MCF 10A (cell line): ENCODE data around the gene MRM3. TPM values are rescaled to one million over a fixed set of nuclear protein-coding genes. Genes with fewer than 3 reads are reported as not detected.

Experiments used
- BruUV-seq: library from RNA; stranded (reverse); fragments of 400-500 nt; replicated peaks from 2 replicates; lab custom pipeline; 2021; lab: Mats Ljungman, UMichigan
- CTCF ChIA-PET: fragments of 300-600 bp; sonication (Branson Sonifier 250); formaldehyde crosslinking; extraction: SDS; loops from one replicate; lab custom pipeline; 2021; ENCODE audit warnings: antibody characterized with exemption, inconsistent platforms; lab: Yijun Ruan, JAX
- POLR2A ChIA-PET: fragments of 300-600, 350-650 bp; sonication (Branson Sonifier 250); formaldehyde crosslinking; extraction: SDS; loops from one replicate; lab custom pipeline; 2020; ENCODE audit warnings: antibody characterized with exemption, inconsistent platforms; lab: Yijun Ruan, JAX
- DNase-seq: peaks from one replicate; pipeline ENCODE4 v3.0.0-alpha.2; 2018; ENCODE audit not compliant: unreplicated experiment
- H3K27ac Mint-ChIP-seq: one replicate; pipeline ENCODE4 v1.8.0; 2022; ENCODE audit warnings: mild to moderate bottlenecking, low read depth, mixed read lengths; ENCODE audit not compliant: unreplicated experiment
- H3K27me3 Mint-ChIP-seq: one replicate; pipeline ENCODE4 v1.8.0; 2022; ENCODE audit warnings: mixed read lengths; ENCODE audit not compliant: insufficient read depth, unreplicated experiment
- H3K36me3 Mint-ChIP-seq: one replicate; pipeline ENCODE4 v1.8.0; 2022; ENCODE audit warnings: mild to moderate bottlenecking, moderate library complexity, mixed read lengths; ENCODE audit not compliant: insufficient read depth, unreplicated experiment
- H3K4me1 Mint-ChIP-seq: one replicate; pipeline ENCODE4 v1.8.0; 2022; ENCODE audit warnings: mixed read lengths; ENCODE audit not compliant: insufficient read depth, unreplicated experiment
- H3K4me3 Mint-ChIP-seq: one replicate; pipeline ENCODE4 v1.8.0; 2022; ENCODE audit warnings: mild to moderate bottlenecking, moderate library complexity, mixed read lengths; ENCODE audit not compliant: unreplicated experiment
- H3K9me3 Mint-ChIP-seq: one replicate; pipeline ENCODE4 v1.8.0; 2022; ENCODE audit warnings: mixed read lengths; ENCODE audit not compliant: unreplicated experiment
- intact Hi-C: fragments of 100-400 bp; cut with micrococcal nuclease; formaldehyde crosslinking; loops from 2 replicates; pipeline ENCODE4 v1.14.1; 2022
- total RNA-seq: library from RNA; stranded (reverse); gene quantifications from 2 replicates; pipeline ENCODE4 v1.2.3, GENCODE V29; 2022
- TF ChIP-seq, protein P1 (sequence below): fragments of 200-600 bp; IDR thresholded peaks from one replicate; pipeline ENCODE4 v1.8.0; 2022; ENCODE audit warnings: antibody characterized with exemption, mild to moderate bottlenecking; ENCODE audit not compliant: unreplicated experiment

Gene MRM3
- total RNA-seq, 1 experiment from 2014 or later = 25.1 TPM

DNA sequence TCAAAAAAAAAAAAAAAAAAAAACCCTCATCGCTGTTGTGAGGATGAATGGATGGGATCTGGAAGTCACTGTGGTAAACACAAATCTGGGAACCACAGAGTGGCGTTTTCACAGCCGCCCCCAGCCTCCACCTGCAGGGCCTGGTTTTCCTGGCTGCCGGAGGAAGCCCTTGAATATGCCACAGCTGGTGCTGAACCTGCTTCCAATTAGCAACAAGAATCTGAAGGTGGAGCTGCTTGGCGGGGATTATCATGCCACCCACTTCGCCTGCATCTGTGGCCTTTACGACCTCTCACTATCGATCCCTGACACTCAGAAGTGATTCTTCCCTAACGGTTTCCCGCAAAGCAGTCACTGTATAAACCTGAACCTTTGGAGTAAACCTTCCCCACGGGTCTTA is 16.1 kb downstream of the MRM3 start:
- TF ChIP-seq, protein P1, sequence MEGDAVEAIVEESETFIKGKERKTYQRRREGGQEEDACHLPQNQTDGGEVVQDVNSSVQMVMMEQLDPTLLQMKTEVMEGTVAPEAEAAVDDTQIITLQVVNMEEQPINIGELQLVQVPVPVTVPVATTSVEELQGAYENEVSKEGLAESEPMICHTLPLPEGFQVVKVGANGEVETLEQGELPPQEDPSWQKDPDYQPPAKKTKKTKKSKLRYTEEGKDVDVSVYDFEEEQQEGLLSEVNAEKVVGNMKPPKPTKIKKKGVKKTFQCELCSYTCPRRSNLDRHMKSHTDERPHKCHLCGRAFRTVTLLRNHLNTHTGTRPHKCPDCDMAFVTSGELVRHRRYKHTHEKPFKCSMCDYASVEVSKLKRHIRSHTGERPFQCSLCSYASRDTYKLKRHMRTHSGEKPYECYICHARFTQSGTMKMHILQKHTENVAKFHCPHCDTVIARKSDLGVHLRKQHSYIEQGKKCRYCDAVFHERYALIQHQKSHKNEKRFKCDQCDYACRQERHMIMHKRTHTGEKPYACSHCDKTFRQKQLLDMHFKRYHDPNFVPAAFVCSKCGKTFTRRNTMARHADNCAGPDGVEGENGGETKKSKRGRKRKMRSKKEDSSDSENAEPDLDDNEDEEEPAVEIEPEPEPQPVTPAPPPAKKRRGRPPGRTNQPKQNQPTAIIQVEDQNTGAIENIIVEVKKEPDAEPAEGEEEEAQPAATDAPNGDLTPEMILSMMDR = no peak
- Mint-ChIP-seq H3K4me1 (peaks cover 6% of the 10 kb centered on the region), H3K27ac (no peak overlapping the region), H3K27me3 (no peaks in the 10 kb centered on the region), H3K36me3 (peaks cover 30% of the 10 kb centered on the region), H3K4me3 (no peak overlapping the region), H3K9me3 (no peaks in the 10 kb centered on the region)
- DNase-seq = no peak
- ChIA-PET POLR2A (interaction anchor here (0.7 to 4.4 kb wide), 3 partner anchors 16 to 182 kb away, joined by 3 to 17 read pairs (median 3); partner anchors contain the start of gene NXN), CTCF (interaction anchor here (1.6 to 5.3 kb wide), 2 partner anchors 175 to 183 kb away, joined by 4 to 53 read pairs; partner anchors contain the start of gene NXN)
- intact Hi-C loops = no loop called here
- BruUV-seq = no TSS peak

DNA sequence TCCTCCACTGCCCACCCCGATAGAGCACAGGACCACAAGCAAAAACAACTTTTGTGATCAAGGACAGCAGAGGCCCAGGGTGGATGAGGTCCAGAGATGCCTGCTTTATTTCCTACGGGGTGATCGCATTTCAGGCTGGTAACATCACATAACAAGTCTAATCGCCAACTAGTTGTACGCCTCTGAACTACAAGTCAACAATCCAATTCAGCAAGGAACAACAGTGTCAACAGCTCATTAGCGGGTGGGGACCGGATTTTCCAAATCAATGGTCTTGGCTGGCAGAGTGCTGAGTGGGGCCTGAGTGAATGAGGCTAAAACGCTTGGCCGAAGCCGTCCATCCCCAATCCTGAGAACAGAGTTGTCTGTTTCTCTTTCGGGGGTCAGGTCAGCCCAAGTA is 17.1 kb downstream of the MRM3 start:
- peaks cover 31% of the 10 kb centered on the region for H3K36me3 Mint-ChIP-seq
- H3K27me3 Mint-ChIP-seq = no peaks in the 10 kb centered on the region
- ChIA-PET POLR2A (no interaction called here), CTCF (interaction anchor here (1.1 to 1.6 kb wide), 2 partner anchors 11 to 174 kb away, joined by 3 to 4 read pairs; no protein-coding TSS in a partner anchor)
- intact Hi-C loops = no loop called here
- H3K4me1 Mint-ChIP-seq = peaks cover 6% of the 10 kb centered on the region
- no peak overlapping the region for H3K27ac Mint-ChIP-seq
- no peaks in the 10 kb centered on the region for H3K9me3 Mint-ChIP-seq
- no peak for DNase-seq
- H3K4me3 Mint-ChIP-seq = no peak overlapping the region
- no TSS peak for BruUV-seq
- TF ChIP-seq, protein P1 = no peak

- no peaks in the 10 kb centered on the region for H3K4me1 Mint-ChIP-seq
- intact Hi-C loops = no loop called here
- no peak overlapping the region for H3K4me3 Mint-ChIP-seq
- H3K27ac Mint-ChIP-seq = no peak overlapping the region
- ChIA-PET CTCF (interaction anchor here (0.6 to 0.8 kb wide), 2 partner anchors 67 to 180 kb away, joined by 3 read pairs; no protein-coding TSS in a partner anchor), POLR2A (no interaction called here)
- DNase-seq = no peak
- TF ChIP-seq, protein P1 = no peak
- no peaks in the 10 kb centered on the region for H3K9me3 Mint-ChIP-seq
- BruUV-seq = no TSS peak
- H3K27me3 Mint-ChIP-seq = no peaks in the 10 kb centered on the region
- H3K36me3 Mint-ChIP-seq = peaks cover 31% of the 10 kb centered on the region
Measured at GRCh38 chr17:800446-801242, 18.5 kb downstream of the MRM3 start.

DNA sequence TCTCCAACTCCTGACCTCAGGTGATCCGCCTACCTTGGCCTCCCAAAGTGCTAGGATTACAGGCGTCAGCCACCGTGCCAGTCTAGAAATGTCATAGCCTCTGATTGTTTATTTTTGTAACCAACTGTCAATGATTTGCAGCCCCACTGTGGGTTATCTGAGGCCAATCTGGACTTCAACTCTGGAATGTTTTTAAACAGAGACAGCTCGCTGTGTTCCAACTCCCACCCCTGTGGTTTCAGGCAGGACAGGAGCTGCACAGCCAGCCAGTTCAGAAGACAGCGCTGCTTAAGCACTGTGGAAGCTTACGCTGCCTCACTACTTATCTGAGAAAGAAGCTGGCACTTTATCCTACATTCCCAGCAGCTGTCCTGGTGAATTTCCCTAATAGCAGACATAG is 19.5 kb downstream of the MRM3 start:
- DNase-seq = no peak
- BruUV-seq = no TSS peak
- TF ChIP-seq, protein P1 = no peak
- Mint-ChIP-seq H3K27me3 (no peaks in the 10 kb centered on the region), H3K36me3 (peaks cover 28% of the 10 kb centered on the region), H3K27ac (no peak overlapping the region), H3K4me3 (no peak overlapping the region), H3K9me3 (no peaks in the 10 kb centered on the region), H3K4me1 (no peaks in the 10 kb centered on the region)
- POLR2A ChIA-PET = no interaction called here
- intact Hi-C loops = no loop called here
- CTCF ChIA-PET = interaction anchor here (1.3 kb wide), 1 partner anchor 179 kb away, joined by 7 read pairs; no protein-coding TSS in a partner anchor
